GM21528 (cell line): ENCODE measurements around the gene TAF11L7.
"Not testable (repeated sequence)": the region's sequence is repeated elsewhere in the genome, so short reads cannot be mapped to it uniquely, and the experiment has no call there.

Experiments
- ATAC-seq: cut with Tn5 transposase; IDR thresholded peaks from one replicate; pipeline ENCODE4 v1.9.1; 2021; ENCODE audit warnings: mild to moderate bottlenecking, moderate library complexity; ENCODE audit not compliant: unreplicated experiment, low FRiP score

TAF11L7 gene

DNA sequence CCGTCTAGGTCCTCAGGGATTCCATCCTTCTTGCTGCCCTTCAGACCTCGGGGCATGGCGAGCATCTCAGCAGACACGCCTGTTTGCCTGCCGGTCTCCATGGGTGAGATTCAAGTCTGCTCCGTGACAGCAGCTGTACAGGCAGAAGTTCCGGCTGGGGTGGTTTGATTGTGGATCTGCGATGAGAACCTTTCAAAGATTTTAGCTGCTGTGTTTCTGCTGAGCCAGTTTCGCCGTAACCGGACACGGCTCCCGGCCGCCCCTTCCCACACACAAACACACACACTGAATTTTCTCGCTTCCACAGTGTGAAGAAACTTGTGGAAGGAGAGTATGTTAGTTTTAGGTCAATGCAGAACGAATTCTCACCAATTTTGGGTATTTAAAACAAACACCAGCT lies at the start of gene TAF11L7:
Gene TAF11L7, minus strand, starts transcription at position 101 of the 400 bp plus-strand sequence.
- ATAC-seq, result not testable (repeated sequence)

DNA sequence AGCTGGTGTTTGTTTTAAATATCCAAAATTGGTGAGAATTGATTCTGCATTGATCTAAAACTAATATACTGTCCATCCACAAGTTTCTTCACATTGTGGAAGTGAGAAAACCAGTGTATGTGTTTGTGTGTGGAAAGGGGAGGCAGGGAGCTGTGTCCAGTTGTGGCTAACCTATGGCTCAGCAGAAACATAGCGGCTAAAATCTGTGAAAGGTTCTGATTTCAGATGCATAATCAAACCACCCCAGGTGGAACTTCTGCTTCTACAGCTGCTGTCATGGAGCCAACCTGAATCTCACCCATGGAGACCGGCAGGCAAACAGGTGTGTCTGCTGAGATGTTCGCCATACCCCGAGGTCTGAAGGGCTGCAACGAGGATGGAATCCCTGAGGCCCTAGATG lies 48.6 kb upstream of the TAF11L7 start, which contains the start of gene TAF11L14:
Gene TAF11L14, plus strand, starts transcription at position 301 of the 400 bp plus-strand sequence.
- ATAC-seq, result no peak

DNA sequence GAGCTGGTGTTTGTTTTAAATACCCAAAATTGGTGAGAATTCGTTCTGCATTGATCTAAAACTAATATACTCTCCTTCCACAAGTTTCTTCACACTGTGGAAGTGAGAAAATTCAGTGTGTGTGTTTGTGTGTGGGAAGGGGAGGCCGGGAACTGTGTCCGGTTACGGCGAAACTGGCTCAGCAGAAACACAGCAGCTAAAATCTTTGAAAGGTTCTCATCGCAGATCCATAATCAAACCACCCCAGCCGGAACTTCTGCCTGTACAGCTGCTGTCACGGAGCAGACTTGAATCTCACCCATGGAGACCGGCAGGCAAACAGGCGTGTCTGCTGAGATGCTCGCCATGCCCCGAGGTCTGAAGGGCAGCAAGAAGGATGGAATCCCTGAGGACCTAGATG lies 46.2 kb upstream of the TAF11L7 start, which contains the start of gene TAF11L13:
Gene TAF11L13, plus strand, starts transcription at position 301 of the 400 bp plus-strand sequence.
- not testable (repeated sequence) for ATAC-seq

DNA sequence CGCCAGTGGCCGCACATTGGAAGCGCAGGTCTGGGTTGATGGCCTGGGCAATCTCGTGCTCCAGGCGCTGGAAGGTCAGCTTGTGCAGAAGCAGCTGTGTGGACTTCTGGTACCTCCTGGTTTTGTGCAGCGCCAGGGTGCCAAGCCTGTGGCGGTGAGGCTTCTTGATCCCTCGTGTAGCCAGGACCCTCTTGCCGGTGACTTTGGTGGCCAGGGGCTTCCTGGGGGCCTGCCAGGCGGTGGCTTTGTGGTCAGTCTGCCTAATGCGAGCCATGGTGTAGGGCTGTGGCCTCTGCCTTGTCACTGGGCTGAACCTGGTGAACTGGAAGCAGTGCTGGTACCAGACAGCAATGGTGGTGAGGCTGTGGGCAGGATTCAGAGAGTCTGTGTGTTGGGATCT lies 40.1 kb upstream of the TAF11L7 start:
- ATAC-seq, result no peak

DNA sequence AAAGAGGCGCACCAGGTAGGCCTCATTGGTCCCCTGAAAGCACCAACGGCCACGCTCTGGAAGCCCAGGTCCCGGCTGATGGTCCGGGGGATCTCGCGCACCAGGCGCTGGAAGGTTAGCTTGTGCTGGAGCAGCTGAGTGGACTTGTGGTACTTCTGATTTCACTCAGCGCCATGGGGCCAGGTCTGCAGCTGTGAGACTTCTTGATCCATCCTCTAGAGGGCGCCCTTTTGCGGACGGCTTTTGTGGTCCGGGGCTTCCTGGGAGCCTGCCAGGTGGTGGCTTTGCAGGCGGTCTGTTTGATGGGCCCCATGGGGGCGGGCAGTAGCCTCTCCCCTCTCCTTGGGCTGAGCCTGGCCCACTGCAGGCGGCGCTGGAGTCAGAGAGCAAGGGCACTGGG lies 35.1 kb upstream of the TAF11L7 start:
- ATAC-seq, result no peak

DNA sequence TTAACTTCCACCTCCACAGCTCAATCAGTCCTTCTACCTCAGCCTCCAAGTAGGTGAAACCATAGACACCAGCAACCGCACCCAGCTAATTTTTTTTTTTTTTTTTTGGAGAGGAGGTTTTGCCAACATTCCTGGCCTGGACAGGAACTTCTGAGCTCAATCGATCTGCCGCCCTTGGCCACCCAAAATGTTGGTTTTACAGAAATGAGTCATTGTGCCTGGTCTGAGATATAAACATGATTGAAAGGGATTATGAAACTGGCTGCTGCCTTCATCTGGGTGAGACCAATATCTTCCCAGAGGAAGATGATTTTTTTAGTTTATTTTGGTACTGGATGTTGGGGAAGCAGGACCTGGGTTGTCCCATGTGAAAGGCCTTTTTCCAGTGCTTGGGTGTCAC lies 33.8 kb upstream of the TAF11L7 start:
- no peak for ATAC-seq

DNA sequence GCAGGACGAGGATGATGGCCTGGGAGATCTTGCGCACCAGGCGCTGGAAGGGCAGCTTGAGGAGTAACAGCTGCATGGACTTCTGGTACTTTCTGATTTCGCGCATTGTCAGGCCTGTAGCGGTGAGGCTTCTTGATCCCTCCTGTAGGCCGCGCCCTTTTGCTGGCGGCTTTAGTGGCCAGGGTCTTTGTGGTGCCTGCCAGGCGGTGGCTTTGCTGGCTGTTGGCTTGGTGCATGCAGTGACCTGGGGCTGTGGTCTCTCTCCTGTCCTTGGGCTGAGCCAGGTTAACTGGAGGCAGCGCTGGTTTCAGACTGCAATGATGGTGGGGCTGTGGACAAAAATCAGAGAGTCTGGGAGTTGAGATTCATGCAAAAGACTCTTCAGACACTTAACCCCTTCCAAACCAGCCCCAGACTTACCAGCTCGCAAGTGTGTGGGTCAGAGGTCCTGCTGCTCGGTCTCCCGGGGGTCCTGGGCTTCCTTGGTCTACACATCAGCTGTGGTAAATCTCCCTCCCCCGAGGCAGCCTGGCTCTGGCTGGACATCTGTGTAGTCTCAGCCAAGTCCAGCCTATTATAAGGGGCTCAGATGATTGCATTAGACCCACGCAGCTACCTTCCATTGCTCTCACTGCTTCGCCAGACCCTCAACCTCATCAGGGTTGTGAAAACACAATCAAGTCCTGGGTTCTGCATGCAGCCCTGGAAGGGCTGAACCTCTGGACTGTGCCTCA lies 29.5 kb upstream of the TAF11L7 start:
- no peak for ATAC-seq

DNA sequence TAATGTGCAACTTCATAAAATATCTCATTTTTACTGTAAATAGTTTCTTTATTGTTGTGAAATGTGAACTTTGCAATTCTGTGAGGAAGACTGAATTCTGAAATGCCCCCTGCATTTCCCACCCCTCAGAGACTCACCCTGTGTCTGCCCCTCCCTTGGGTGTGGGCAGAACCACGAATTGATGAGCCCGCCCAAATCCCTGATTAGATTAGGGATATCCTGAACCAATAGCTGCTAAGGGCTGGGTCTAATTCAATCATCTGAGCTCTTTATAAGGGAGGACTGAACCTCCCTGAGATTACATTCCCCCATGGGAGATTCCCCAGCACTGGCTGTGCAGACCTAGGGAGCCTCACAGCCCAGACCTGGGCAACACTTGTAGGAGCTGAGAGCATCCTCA lies 24.5 kb upstream of the TAF11L7 start, which contains the start of gene TAF11L12:
Gene TAF11L12, plus strand, starts transcription at position 301 of the 400 bp plus-strand sequence.
- ATAC-seq, result not testable (repeated sequence)

DNA sequence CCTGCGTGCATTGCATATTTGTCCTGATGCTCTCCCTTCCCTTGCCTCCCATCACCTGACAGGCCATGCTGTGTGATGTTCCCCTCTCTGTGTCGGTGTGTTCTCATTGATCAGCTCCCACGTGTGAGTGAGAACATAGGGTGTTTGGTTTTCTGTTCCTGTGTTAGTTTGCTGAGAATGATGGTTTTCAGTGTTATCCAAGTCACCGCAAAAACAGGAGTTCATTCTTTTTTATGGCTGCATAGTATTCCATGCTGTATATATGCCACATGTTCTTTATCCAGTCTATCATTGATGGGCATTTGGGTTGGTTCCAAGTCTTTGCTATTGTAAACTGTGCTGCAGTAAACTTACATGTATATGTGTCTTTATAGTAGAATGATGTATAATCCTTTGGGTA lies 21.9 kb upstream of the TAF11L7 start:
- not testable (repeated sequence) for ATAC-seq

DNA sequence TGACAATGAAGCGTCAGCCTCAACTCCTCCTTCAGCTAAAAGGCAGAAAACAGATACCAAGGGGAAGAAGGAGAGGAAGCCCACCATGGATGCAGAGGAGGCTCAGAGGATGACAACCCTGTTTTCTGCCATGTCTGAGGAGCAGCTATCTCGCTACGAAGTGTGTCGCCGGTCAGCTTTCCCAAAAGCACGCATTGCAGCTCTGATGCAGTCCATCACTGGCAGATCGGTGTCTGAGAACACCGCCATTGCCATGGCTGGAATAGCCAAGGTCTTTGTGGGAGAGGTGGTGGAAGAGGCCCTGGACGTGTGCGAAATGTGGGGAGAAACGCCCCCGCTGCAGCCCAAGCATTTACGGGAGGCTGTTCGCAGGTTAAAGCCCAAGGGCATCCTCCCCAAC lies 19.4 kb upstream of the TAF11L7 start:
- no peak for ATAC-seq

DNA sequence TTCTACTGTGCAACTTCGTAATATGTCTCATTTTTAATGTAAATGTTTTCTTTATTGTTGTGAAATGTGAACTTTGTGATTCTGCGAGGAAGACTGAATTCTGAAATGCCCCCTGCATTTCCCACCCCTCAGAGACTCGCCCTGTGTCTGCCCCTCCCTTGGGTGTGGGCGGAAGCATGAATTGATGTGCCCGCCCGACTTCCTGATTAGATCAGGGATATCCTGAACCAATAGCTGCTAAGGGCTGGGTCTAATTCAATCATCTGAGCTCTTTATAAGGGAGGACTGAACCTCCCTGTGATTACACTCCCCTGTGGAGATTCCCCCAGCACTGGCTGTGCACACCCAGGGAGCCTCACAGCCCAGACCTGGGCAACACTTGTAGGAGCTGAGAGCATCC lies 18.3 kb upstream of the TAF11L7 start, which contains the start of gene TAF11L11:
Gene TAF11L11, plus strand, starts transcription at position 304 of the 400 bp plus-strand sequence.
- ATAC-seq, result not testable (repeated sequence)

DNA sequence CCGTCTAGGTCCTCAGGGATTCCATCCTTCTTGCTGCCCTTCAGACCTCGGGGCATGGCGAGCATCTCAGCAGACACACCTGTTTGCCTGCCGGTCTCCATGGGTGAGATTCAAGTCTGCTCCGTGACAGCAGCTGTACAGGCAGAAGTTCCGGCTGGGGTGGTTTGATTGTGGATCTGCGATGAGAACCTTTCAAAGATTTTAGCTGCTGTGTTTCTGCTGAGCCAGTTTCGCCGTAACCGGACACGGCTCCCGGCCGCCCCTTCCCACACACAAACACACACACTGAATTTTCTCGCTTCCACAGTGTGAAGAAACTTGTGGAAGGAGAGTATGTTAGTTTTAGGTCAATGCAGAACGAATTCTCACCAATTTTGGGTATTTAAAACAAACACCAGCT lies 12.2 kb upstream of the TAF11L7 start, which contains the start of gene TAF11L10:
Gene TAF11L10, minus strand, starts transcription at position 101 of the 400 bp plus-strand sequence.
- ATAC-seq, result not testable (repeated sequence)

DNA sequence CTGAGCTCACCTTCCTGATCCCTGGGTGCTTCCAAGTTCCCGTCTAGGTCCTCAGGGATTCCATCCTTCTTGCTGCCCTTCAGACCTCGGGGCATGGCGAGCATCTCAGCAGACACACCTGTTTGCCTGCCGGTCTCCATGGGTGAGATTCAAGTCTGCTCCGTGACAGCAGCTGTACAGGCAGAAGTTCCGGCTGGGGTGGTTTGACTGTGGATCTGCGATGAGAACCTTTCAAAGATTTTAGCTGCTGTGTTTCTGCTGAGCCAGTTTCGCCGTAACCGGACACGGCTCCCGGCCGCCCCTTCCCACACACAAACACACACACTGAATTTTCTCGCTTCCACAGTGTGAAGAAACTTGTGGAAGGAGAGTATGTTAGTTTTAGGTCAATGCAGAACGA lies 8.7 kb upstream of the TAF11L7 start, which contains the start of gene TAF11L9:
Gene TAF11L9, minus strand, starts transcription at position 140 of the 400 bp plus-strand sequence.
- ATAC-seq, result not testable (repeated sequence)

DNA sequence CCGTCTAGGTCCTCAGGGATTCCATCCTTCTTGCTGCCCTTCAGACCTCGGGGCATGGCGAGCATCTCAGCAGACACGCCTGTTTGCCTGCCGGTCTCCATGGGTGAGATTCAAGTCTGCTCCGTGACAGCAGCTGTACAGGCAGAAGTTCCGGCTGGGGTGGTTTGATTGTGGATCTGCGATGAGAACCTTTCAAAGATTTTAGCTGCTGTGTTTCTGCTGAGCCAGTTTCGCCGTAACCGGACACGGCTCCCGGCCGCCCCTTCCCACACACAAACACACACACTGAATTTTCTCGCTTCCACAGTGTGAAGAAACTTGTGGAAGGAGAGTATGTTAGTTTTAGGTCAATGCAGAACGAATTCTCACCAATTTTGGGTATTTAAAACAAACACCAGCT lies 5.3 kb upstream of the TAF11L7 start, which contains the start of gene TAF11L8:
Gene TAF11L8, minus strand, starts transcription at position 101 of the 400 bp plus-strand sequence.
- not testable (repeated sequence) for ATAC-seq
